Upper lobe of right lung (tissue), 1 donor: Measurements from ENCODE around the gene TEX51. TPM values are rescaled to one million over a fixed set of nuclear protein-coding genes. Genes with fewer than 3 reads are reported as not detected.

Source experiments
- ATAC-seq: fragments of 200-7000 bp; cut with Tn5 transposase; one replicate; pipeline ENCODE4 v1.9.1; 2020; ENCODE audit warnings: mild to moderate bottlenecking, moderate library complexity
- DNase-seq: peaks from one replicate; pipeline ENCODE4 v3.0.0-alpha.2; 2020
- H3K27ac ChIP-seq: fragments of 200-600 bp; one replicate; pipeline ENCODE4 v1.8.0; 2022
- H3K27me3 ChIP-seq: fragments of 200-600 bp; one replicate; pipeline ENCODE4 v1.8.0; 2022; ENCODE audit warnings: mild to moderate bottlenecking
- H3K36me3 ChIP-seq: fragments of 200-600 bp; one replicate; pipeline ENCODE4 v1.8.0; 2022
- H3K4me1 ChIP-seq: fragments of 200-600 bp; one replicate; pipeline ENCODE4 v1.8.0; 2022
- H3K4me3 ChIP-seq: fragments of 200-600 bp; one replicate; pipeline ENCODE4 v1.8.0; 2022; ENCODE audit warnings: mild to moderate bottlenecking
- H3K9me3 ChIP-seq: fragments of 200-600 bp; one replicate; pipeline ENCODE4 v1.8.0; 2022
- intact Hi-C: fragments of 100-400 bp; cut with DNase I; formaldehyde crosslinking; loops from one replicate; pipeline ENCODE4 v1.11.0; 2022
- total RNA-seq: library from RNA; stranded (reverse); fragmentation: NEBNext Ultra II Directional; extraction: Animal tissue kit (Norgen Biotek cat#: 25700); gene quantifications from one replicate; pipeline ENCODE4 v1.2.1, GENCODE V29; 2021
- TF ChIP-seq, protein P1 (sequence below): fragments of 200-600 bp; IDR thresholded peaks from one replicate; pipeline ENCODE4 v1.8.0; 2022; ENCODE audit warnings: antibody characterized with exemption
- donor health status: DM: no; HTN: yes; CAD: no; lungs with severe emphysema.

The TEX51 gene
- total RNA-seq, 1 donor from 2014 or later, result not detected

DNA sequence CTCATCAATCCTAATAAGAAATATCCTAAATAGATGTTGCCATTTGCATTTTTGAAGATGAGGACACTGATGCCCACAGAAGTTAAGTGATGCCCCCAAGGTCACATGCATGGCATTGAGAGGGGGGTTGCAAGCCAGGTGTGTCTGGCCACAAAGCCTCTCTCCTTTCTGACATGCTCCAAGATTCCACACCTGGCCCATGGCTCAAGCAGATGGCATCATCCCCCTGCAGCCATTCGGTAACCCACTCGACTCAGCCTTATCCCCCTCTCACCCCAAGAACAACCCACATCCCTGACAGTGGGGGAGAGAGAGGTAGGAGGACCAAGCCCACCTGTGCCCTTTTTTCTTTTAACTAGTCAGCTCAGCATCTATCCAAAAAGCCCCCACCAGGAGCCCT lies 16.5 kb upstream of the TEX51 start:
- TF ChIP-seq, protein P1, sequence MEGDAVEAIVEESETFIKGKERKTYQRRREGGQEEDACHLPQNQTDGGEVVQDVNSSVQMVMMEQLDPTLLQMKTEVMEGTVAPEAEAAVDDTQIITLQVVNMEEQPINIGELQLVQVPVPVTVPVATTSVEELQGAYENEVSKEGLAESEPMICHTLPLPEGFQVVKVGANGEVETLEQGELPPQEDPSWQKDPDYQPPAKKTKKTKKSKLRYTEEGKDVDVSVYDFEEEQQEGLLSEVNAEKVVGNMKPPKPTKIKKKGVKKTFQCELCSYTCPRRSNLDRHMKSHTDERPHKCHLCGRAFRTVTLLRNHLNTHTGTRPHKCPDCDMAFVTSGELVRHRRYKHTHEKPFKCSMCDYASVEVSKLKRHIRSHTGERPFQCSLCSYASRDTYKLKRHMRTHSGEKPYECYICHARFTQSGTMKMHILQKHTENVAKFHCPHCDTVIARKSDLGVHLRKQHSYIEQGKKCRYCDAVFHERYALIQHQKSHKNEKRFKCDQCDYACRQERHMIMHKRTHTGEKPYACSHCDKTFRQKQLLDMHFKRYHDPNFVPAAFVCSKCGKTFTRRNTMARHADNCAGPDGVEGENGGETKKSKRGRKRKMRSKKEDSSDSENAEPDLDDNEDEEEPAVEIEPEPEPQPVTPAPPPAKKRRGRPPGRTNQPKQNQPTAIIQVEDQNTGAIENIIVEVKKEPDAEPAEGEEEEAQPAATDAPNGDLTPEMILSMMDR, result no peak
- intact Hi-C loops, result no loop called here
- ATAC-seq (no peak), DNase-seq (no peak)
- H3K9me3 ChIP-seq, result no peaks in the 10 kb centered on the region
- H3K27ac ChIP-seq, result no peak overlapping the region
- no peaks in the 10 kb centered on the region for H3K27me3 ChIP-seq
- no peaks in the 10 kb centered on the region for H3K36me3 ChIP-seq
- H3K4me1 ChIP-seq, result no peaks in the 10 kb centered on the region
- no peak overlapping the region for H3K4me3 ChIP-seq

- Histone ChIP-seq H3K4me3 (no peak overlapping the region), H3K9me3 (no peaks in the 10 kb centered on the region), H3K27me3 (no peaks in the 10 kb centered on the region), H3K27ac (no peak overlapping the region), H3K36me3 (no peaks in the 10 kb centered on the region), H3K4me1 (no peaks in the 10 kb centered on the region)
- ATAC-seq, result no peak
- DNase-seq, result peak; percentile 48
- TF ChIP-seq, protein P1, result no peak
- intact Hi-C loops, result no loop called here
These were observed 15.7 kb upstream of the TEX51 start for GRCh38 chr2:126882736-126883665.

DNA sequence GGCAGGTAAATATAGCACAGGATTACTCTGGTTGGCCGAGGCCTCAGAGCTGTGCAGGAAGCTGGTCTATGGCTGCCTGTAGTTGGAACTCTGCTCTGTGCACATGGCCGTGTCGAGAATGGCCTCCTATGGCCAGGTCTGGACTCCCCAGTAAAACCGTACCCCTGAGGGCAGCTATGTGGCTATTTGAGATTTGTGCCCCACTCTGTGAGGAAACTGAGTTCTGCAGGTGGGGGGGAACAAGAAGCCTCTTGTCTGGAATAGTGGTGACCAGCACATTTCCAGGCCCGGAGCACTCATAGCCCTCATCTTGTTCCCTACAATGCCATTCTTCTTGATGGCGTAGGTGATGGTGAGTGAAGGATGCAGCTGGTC lies 15.0 kb upstream of the TEX51 start:
- no peak for ATAC-seq
- no peak overlapping the region for H3K27ac ChIP-seq
- H3K36me3 ChIP-seq, result no peaks in the 10 kb centered on the region
- TF ChIP-seq, protein P1, result no peak
- no peaks in the 10 kb centered on the region for H3K4me1 ChIP-seq
- intact Hi-C loops, result no loop called here
- no peaks in the 10 kb centered on the region for H3K27me3 ChIP-seq
- H3K4me3 ChIP-seq, result no peak overlapping the region
- no peak for DNase-seq
- H3K9me3 ChIP-seq, result no peaks in the 10 kb centered on the region

DNA sequence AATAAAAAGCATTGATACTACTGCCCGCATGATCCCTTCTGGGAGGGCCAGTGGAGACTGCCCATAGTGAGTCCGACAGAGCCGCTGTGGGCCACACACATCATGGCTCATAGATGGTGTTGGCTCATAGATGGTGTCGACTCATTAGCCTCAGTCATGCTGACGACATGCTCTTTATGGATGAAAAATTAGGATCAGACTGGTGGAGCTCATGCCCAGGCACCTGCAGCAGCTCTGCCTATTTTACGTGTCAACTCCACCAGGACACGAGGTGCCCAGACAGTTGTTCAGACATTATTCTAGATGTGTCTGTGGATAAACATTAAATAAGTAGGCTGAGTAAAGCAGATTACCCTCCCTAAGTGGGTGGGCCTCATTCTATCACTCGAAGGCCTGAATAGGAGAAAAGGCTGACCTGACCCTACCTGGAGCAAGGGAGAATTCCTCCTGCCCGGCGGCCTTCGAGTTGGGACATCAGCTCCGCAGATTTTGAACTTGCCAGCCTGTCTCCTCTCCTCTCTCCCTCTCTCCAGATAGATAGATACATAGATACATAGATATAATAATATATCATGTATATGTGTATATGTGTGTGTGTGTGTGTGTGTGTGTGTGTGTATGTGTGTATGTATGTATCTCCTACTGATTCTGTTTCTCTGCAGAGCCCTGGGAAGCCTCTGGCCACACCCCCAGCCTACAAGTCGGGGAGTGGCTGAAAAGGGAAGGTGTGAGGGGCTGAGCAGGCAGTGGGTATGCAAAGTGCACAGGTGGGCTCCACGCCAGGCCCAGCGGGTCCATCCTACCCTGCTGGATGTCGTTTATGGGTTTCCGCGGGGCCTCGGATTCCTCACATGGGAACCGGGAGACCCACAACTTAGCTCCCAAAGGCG lies 13.6 kb upstream of the TEX51 start:
- no peaks in the 10 kb centered on the region for H3K9me3 ChIP-seq
- no peaks in the 10 kb centered on the region for H3K36me3 ChIP-seq
- H3K4me3 ChIP-seq, result no peak overlapping the region
- DNase-seq (no peak), ATAC-seq (no peak)
- H3K4me1 ChIP-seq, result no peaks in the 10 kb centered on the region
- H3K27ac ChIP-seq, result no peak overlapping the region
- TF ChIP-seq, protein P1, result no peak
- intact Hi-C loops, result no loop called here
- H3K27me3 ChIP-seq, result no peaks in the 10 kb centered on the region

DNA sequence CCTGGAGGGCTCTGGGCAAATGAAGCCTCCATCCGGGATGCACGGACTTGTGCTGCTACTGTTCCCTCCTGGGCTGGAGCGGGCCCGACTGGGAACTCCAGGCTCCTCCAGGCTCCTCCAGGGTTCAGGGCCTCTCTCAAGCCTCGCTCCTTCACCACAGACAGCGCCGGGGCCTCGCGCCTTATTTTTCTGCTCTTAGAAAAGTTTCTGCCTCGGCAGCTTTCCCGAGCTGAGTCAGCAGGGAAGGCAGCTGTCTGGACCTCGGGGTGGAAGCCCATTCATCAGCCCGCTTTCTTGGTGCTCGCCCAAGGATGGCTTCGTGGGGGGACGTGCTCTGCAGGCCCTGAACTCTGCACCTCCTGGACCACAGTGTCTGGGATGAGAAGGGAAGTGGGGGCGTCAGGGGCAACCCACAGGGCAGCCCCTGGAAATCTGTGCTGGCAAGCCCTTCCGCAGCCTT lies 12.9 kb upstream of the TEX51 start:
- H3K27me3 ChIP-seq, result no peaks in the 10 kb centered on the region
- TF ChIP-seq, protein P1, result no peak
- H3K4me3 ChIP-seq, result peak overlapping the region; percentile 37
- no peaks in the 10 kb centered on the region for H3K9me3 ChIP-seq
- H3K36me3 ChIP-seq, result no peaks in the 10 kb centered on the region
- H3K4me1 ChIP-seq, result no peaks in the 10 kb centered on the region
- intact Hi-C loops, result no loop called here
- no peak for ATAC-seq
- H3K27ac ChIP-seq, result no peak overlapping the region
- peak; percentile 61 for DNase-seq
